ENCODE data around the gene CTNNA3.

- TF ChIP-seq CTCF (IDR thresholded peaks at IDR 0.05): no peak
- TF ChIP-seq POLR2A (IDR thresholded peaks at IDR 0.05): no peak
Measured at GRCh38 chr10:67553254-67553653, 142.7 kb downstream of the CTNNA3 start.

All from lower leg skin (tissue), 3 donors.